ENCODE measurements around the gene TNRC6C.
"Not testable (repeated sequence)": the region's sequence is repeated elsewhere in the genome, so short reads cannot be mapped to it uniquely, and the experiment has no call there.

TNRC6C gene

DNA sequence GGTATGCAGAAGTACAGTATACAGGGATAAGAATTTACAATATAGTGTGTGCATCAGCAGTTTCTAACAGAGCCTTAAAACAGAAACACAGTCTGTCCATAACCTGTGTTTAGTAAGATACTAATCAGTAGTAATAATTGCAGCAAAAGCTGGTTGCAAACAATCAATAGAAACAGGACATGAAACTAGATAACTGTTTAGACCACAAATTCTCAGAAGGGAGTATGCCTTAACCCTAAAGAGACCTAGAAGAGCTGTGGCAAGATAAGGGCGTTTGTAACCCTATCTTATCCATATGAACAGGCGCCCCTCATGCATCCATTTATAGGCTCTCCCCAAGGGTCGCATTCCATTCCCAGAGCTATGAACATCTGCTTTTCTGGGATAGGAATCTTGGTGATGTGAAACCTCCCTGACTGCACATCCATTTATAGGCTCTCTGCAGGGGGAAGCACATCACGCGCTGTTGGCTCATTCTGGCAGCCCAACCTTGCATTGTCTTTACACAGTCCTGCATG, 123.9 kb downstream of the TNRC6C start:
- not testable (repeated sequence) for DNase-seq (ENCODE audit: low read depth in 2 of 2)

DNA sequence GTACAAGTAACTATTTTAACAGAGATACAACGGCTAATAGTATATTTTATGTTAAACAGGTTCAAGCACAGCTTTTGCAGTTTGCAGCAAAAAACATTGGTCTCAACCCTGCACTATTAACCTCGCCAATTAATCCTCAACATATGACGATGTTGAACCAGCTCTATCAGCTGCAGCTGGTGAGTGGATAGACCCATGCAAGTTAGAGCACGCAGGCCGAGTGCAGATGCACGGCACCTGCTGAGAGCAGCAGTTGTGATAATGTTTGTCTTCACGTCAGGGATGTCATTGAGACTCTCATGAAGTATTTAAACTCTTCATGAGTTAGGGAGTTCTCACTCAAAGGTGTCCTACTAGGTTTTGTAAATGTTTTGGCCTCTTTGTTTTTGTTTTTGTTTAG, 124.5 kb downstream of the TNRC6C start:
- no peak for DNase-seq (ENCODE audit: low read depth in 2 of 2)

DNA sequence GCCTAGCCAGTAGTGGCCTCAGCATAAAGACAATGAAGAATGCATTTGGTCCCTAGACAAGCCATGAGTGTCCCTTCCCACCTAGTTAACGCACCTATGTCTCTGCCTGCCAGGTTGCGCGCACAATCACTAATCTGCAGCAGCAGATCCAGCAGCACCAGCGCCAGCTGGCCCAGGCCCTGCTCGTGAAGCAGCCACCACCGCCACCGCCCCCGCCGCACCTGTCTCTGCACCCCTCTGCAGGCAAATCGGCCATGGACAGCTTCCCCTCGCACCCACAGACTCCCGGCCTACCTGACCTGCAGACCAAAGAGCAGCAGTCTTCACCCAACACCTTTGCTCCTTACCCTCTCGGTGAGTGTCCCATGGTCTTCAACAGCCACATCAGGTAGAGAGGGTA, 128.2 kb downstream of the TNRC6C start:
- DNase-seq (ENCODE audit: low read depth in 2 of 2) = no peak

DNA sequence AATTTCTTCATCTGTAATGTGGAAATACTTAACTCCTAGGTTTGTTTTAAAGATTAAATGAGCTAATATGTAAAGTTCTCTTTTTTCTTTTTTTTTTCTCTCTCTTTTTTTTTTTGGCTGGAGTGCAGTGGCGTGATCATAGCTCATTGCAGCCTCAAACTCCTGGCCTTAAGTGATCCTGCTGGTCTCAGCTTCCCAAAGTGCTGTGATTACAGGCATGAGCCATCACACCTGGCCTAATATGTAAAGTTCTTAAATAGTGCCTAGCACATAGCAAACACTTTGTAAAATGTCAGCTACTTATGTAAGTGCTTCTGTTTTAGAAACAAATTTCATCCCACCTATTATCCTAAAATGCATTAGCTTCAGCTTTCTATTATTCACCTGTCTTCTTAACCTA, 130.0 kb downstream of the TNRC6C start:
- DNase-seq (ENCODE audit: low read depth in 2 of 2) = no peak

DNA sequence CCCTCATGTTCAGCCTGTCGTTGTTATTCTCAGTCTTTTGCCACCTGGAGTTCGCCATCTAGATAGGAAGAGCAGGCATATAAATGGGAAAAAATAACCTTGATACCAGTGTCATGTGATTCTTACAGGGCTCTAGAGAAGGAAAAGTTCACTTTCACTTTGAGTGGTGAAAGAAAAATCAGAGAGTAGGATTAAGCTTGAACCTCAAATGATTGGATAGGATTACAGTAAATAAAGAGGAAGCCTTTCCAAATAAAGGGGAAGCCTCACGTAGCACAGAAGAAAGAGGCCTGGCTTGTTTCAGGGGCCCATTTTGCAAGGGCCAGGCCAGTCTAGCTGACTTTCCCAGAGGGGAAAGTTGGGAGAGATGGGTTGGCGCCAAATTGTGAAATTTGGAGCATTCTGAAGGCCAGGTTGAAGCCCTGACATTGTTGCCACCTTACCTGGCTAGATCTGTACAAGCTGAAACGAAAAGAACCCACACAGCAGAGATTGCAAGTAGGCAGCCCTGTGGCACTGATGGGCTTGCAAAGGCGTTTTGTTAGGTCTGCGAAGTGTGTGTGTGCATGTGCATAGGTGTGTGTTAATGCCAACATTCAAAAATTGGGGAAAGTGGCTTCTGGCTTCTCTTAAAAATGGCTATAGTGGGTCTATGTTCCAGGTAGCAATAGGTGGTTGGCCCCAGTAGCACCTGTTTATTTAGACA, 131.2 kb downstream of the TNRC6C start:
- DNase-seq (ENCODE audit: low read depth in 2 of 2) = no peak

DNA sequence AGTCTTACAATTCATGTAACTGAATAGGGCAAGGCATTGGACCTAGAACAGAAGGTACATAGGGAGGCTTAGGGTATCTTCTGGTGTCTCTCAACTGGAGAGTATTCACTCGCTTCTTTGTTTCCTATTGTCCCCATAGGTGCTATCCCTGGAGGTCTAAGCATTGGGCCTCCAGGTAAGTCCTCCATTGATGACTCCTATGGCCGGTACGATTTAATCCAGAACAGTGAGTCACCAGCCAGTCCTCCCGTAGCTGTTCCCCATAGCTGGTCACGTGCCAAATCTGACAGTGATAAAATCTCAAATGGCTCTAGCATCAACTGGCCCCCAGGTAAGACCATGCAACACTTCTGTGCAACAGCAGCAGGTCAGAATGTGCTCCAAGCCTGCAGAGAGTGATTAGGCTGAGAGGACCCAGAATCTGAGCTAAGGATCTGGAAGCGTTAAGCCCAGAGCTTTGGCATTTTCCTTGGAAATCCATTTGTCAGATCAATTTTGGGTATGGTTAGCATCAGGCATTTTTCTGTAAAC, 134.4 kb downstream of the TNRC6C start:
- no peak for DNase-seq (ENCODE audit: low read depth in 2 of 2)

DNA sequence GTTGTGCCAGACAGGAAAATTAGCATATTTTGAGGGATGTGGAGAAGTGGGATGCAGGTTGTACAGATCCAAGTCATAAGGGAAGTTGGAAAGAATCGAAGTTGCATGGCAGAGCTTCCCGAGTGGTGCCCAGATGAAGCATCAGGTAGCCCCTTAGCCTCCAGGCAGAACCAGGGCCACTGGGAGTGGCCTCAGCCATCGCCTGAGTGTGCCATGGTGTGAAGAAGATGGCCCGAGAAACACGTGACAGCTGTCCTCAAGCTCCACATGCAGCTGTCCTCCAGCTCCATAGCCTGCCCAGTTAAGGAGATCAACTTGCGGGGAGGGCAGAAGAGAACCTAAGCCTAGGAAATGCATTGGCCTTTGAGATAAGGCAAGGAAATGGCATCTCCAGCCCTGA, 136.5 kb downstream of the TNRC6C start:
- no peak for DNase-seq (ENCODE audit: low read depth in 2 of 2)

DNA sequence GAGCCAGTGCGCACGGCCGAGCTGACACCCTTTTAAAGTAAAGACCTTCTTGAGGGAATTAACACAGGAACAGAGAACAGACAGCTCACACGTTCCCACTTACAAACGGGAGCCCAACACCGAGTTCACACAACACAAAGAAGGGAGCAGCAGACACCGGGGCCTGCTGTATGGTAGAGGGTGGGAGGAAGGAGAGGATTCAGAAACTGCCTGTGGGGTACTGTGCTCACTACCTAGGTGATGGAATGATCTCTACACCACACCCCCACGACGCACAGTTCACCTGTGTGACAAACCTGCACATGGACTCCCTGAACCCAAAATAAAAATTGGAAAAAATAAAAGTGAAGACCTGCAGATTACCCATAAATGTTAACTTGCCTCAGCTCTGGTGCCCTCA, 137.6 kb downstream of the TNRC6C start:
- no peak for DNase-seq (ENCODE audit: low read depth in 2 of 2)

DNA sequence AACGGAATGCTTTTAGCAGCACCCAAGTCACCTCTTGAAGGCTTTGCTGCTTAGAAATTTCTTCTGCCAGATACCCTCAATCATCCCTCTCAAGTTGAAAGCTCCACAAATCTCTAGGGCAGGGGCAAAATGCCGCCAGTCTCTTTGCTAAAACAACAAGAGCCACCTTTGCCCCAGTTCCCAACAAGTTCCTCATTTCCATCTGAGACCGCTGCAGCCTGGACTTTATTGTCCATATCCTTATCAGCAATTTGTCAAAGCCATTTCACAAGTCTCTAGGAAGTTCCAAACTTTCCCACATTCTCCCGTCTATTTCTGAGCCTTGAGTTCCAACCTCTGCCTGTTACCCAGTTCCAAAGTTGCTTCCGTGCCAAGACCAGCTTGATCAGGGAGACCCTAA, 142.6 kb downstream of the TNRC6C start:
- DNase-seq (ENCODE audit: low read depth in 2 of 2) = no peak

DNA sequence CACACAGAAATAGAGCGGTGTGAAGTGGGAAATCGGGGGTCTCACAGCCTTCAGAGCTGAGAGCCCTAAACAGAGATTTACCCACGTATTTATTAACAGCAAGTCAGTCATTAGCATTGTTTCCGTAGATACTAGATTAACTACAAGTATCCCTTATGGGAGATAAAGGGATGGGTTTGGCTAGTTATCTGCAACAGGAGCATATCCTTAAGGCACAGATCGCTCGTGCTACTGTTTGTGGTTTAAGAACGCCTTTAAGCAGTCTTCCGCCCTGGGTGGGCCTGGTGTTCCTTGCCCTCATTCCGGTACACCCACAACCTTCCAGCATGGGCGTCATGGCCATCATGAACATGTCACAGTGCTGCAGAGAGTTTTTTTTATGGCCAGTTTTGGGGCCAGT, 143.0 kb downstream of the TNRC6C start:
- DNase-seq (ENCODE audit: low read depth in 2 of 2) = no peak

DNA sequence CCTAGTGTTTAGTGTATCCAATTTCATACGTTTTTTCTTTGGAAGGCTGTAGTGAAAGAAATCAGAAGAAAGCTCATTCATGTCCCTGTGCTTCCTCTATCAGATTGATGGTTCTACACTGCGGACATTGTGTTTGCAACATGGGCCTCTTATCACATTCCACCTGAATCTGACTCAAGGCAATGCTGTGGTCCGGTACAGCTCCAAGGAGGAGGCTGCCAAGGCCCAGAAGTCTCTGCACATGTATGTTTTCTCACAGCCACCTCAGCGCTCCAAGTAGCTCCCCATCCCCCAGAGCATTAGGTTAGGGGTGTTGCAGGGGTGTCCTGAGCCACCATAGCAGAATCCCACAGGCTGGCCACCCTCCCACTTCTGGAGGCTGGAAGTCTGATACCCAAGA, 144.8 kb downstream of the TNRC6C start:
- DNase-seq (ENCODE audit: low read depth in 2 of 2) = no peak

DNA sequence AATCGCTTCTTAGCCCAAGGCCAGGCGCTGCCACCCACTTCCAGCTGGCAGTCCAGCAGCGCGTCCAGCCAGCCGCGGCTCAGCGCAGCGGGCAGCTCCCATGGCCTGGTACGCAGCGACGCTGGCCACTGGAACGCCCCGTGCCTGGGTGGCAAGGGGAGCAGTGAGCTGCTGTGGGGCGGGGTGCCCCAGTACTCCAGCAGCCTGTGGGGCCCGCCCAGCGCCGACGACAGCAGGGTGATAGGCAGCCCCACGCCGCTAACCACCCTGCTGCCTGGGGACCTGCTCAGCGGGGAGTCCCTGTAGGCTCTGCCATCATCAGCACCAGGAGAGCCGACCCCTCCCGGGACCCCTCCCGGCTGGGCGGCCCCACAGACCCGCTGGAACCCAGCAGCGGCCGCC, 146.0 kb downstream of the TNRC6C start:
- DNase-seq (ENCODE audit: low read depth in 2 of 2) = no peak

DNA sequence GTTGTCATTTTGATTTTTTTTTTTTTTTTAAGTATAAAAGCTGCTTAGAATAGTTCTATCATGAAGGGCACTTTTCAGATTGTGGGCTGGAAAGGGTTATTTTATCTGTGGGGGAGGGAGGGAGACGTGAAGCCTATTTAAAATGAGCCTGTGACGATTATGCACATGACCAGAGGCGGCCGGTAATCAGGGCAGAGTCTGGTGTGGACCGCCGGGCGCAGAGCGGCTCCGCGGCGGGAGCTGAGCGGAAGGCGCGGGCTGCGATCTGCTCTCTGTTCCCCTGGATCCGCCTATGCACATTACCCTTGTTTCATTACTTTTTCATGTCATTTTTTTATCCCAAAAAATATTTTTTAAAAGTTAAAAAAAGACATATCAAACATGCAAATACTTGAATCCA, 146.6 kb downstream of the TNRC6C start:
- no peak for DNase-seq (ENCODE audit: low read depth in 2 of 2)

DNA sequence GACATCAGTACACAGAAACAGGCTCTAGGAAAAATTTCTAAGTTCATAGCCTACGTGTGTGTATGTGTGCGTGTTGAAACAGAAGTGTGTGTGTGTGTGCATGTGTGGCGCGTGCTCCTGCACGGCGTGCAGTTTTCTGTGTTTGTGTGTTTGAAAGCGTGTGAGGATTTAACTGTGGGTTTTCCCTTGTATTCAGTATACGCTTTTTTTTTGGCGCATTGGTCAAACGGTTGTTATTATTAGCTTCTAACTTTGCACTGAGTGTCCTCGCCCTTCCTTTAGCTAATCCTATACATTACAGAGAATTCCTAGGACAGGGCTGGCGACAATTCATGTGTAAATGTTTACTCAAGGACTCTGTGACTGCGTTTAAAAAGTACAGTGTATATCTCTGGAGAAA, 147.0 kb downstream of the TNRC6C start:
- no peak for DNase-seq (ENCODE audit: low read depth in 2 of 2)

DNA sequence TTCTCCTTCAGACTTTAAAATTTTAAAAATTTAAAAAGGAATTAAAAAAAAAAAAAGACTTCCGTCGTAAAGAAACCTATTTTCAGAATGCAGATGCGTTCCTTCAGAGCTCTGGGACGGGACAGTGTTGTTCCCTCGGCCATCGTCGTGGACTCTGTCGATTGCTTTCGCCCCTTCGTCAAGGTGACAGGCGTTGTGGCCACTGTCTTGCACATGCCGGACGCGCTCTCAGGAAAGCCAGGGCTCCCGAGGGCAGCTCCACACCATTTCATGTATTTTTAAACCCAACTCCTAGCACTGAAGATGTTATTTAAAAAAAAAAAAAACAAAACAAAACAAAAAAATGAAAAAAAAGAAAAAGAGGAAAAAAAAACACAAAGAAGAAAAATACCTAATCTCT, 147.7 kb downstream of the TNRC6C start:
- DNase-seq (ENCODE audit: low read depth in 2 of 2) = no peak

DNA sequence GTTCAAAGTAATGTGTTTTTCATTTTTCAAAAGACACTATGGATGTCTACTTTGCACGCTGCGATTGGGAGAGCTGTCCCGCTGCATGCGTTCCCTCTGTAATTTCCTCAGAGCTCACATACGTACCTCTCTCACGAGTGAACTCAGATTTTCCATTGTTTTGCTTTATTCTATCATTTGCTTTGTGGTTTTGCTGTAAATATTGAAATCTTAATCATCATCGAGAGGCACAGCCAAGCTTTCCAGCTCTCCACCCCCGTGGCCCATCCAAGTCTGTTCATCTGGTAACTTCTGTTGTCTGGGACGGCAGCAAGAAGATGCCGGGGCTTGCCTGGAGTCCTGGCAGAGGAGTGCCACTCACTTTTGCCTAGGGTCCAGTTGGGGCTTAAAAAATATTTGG, 149.0 kb downstream of the TNRC6C start:
- DNase-seq (ENCODE audit: low read depth in 2 of 2) = no peak

DNA sequence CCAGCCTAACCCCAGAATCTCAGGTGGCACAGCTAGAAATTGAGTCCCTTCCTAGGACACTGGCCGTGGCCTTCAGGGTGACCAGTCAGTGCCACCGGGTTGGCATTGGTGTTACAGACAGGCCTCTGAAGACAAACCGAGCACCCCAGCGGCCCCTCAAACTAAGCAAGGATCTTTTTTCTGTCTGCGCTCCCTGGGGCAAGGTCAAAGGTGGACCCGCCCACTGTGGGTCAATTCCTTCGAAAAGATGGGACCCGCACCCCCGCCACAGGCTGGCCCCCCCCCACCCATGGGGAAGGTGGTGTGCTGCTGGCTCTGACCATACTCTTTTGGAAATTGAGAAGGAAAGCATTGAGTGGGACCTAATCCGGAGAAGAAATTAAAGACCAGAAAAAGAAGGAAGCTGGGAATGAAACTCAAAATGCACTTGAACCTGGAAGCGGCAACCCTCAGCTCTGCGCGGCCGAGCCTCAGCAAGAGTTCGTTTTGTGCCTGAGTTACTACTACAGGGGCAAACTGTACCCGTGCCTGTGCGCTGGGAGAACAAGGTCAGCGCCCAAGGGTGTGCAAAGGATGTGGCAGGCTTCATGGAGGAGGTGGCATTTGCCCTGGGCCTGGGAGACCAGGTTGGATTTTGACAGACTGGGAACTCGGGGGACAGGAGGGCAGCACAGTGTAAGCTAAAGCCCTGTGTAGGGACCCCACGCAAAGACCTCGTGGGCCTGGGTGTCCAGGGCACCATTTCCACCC, 149.6 kb downstream of the TNRC6C start:
- DNase-seq (ENCODE audit: low read depth in 2 of 2) = no peak

DNA sequence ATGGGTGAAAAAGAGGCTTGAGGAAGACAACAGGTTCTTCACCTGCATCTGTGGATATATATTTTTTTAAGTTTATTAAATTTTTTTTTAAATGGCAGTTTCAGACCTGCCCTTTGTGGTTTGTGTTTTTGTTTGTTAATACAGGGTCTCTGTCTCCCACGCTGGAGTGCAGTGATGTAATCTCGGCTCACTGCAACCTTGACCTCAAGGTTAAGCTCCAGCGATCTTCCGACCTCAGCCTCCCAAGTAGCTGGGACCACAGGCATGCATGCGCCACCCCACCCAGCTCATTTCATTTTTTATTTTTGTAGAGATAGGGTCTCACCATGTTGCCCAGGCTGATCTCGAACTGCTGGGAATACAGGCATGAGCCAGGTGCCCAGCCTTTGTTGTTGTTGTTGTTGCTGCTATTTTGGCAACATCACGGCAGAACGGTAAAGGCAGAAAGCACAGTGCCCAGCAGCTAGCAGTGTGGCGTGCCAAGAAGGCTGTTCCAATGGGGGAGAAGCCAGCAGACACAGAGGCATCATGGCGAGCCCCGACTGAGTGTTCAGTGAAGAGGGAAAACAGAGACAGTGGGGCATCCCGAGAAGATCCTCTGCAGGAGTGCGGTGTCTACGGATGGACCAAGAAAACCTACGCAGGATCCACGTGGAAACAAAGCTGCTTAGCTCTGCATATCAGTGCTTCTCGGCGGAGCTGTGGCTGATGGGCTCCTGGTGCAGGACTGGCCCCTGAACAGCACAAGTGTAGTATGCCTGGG, 150.4 kb downstream of the TNRC6C start:
- DNase-seq (ENCODE audit: low read depth in 2 of 2) = no peak

DNA sequence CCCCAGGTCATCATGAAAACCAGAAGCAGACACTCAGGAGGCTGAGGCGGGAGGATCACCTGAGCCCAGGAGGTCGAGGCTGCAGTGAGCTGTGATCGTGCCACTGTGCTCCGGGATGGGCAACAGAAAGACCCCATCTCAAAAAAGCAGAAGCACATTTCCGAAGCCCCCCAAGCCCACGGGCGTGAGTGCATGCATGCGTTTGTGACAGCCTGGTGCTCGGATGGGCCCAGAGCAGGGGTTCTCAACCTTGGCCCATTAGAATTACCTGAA, 150.9 kb downstream of the TNRC6C start:
- no peak for DNase-seq (ENCODE audit: low read depth in 2 of 2)

DNA sequence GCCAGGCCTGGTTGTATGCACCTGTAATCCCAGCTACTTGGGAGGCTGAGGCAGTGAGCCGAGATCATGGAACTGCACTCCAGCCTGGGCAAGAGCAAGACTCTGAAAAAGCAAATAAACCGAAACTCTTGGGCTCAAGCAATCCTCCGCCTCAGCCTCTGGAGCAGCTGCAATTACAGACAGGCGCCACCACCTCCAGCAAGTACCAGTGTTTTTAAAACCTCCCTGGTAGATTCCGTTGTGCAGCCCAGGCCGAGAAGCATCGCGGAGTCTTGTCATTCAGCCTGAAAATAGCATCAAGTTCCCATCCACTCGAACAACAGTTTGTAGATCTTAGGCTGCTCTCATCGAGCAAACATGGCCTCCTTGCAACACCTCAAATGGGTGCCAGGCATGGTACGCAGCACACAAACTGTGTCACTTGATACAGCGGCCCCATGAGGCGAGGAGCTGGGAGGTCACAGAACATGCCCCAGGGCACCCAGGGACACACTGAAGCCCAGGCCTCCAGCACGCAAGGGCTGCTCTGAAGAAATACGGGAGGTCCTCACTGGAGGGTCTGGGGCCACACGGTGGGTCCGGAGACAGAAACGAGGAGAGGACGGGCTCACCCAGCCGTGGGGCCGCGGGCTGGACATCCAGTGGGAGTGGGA, 152.0 kb downstream of the TNRC6C start:
- no peak for DNase-seq (ENCODE audit: low read depth in 2 of 2)

DNA sequence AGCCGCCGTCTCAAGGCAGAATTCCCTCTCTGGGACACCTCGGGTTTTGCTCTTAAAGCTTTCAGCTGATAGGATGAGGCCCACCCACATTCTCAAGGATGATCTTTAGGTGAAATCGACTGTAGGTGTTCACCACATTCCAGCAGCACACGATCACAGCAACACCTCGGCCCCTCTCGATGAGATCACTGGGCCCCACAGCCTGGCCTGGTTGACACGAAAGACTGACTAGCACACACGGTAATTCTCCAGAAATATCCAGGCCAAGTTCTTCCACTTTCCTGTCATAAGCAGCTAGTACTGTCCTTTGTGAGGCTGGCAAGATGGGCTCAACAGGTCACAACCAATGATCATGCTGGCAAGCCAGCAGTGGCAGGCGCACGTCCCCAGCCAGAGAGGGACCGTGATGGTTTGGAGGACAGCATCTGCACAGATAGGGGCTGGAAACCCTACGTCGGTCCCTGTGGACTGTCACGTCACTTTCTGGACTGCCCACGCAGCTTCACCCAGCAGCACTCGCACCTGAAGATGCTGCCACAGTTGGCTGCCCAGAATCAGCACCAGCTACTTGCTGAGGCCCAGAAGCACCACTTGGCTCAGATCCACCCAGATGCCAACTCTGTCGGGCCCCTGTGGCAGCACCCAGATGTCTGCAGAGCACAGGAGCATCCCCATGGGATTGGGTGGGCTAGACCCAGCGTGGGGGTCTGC, 152.7 kb downstream of the TNRC6C start:
- no peak for DNase-seq (ENCODE audit: low read depth in 2 of 2)
